Gastrocnemius medialis (tissue), 4 donors: ENCODE data around the gene MYBPH.

Experiments used
- CTCF ChIP-seq, 5 experiments: fragments of 450-650 bp in 3 of 5; fragments of 200-600 bp in 2 of 5; sonication (generic) in 2 of 5; IDR thresholded peaks in 4 of 5; conservative IDR thresholded peaks in 1 of 5; 1 replicate in 4 of 5; 2 replicates in 1 of 5; pipeline ENCODE4 v1.5.1; 2016 to 2019; ENCODE audit warnings: antibody characterized with exemption in 5 of 5, mild to moderate bottlenecking in 3 of 5, moderate library complexity in 3 of 5
- POLR2A ChIP-seq, 2 donors: fragments of 450-650 bp; IDR thresholded peaks; one replicate each; pipeline ENCODE4 v1.6.1; 2017; ENCODE audit warnings: antibody characterized with exemption in 2 of 2, mild to moderate bottlenecking in 2 of 2, moderate library complexity in 2 of 2

GRCh38 chr1:203124011-203124410, 51.6 kb downstream of the MYBPH start:
- TF ChIP-seq CTCF (IDR thresholded peaks at IDR 0.05 in 4 of 5, conservative IDR thresholded peaks at IDR 0.05 in 1 of 5) (no peak), POLR2A (IDR thresholded peaks at IDR 0.05) (no peak)
